GM23248 (cell line): ENCODE data around the gene KDM2B. TPM values are rescaled to one million over a fixed set of nuclear protein-coding genes. Genes with fewer than 3 reads are reported as not detected.
A peak's percentile ranks its signal among the peaks of the same experiment; 100 is the strongest.

Source experiments
- DNase-seq: peaks from one replicate; pipeline ENCODE4 v3.0.0-alpha.2; 2015
- H2AFZ ChIP-seq: fragments of 200-600 bp; sonication (generic); 2 replicates; pipeline ENCODE4 v1.6.1; 2016; ENCODE audit warnings: antibody characterized with exemption
- H3F3A ChIP-seq: fragments of 200-600 bp; sonication (generic); 2 replicates; pipeline ENCODE4 v1.6.1; 2016; ENCODE audit warnings: mild to moderate bottlenecking, antibody characterized with exemption, mixed run types; ENCODE audit not compliant: insufficient read depth
- H3K27ac ChIP-seq: fragments of 200-600 bp; sonication (generic); 2 replicates; pipeline ENCODE4 v1.5.1; 2016; ENCODE audit warnings: mild to moderate bottlenecking
- H3K27me3 ChIP-seq: fragments of 200-600 bp; sonication (generic); replicated peaks from 2 replicates; pipeline ENCODE4 v1.6.1; 2016; ENCODE audit warnings: mild to moderate bottlenecking; ENCODE audit not compliant: insufficient read depth
- H3K36me3 ChIP-seq: fragments of 200-600 bp; sonication (generic); 2 replicates; pipeline ENCODE4 v1.6.1; 2016; ENCODE audit warnings: low read depth, mild to moderate bottlenecking
- H3K4me1 ChIP-seq: fragments of 200-600 bp; sonication (generic); 2 replicates; pipeline ENCODE4 v1.6.1; 2016; ENCODE audit warnings: mild to moderate bottlenecking; ENCODE audit not compliant: insufficient read depth
- H3K4me2 ChIP-seq: fragments of 200-600 bp; sonication (generic); one replicate; pipeline ENCODE4 v1.6.1; 2016; ENCODE audit warnings: mild to moderate bottlenecking; ENCODE audit not compliant: unreplicated experiment
- H3K4me3 ChIP-seq: fragments of 200-600 bp; sonication (generic); 2 replicates; pipeline ENCODE4 v1.5.1; 2016; ENCODE audit warnings: mild to moderate bottlenecking
- H3K79me2 ChIP-seq: fragments of 200-600 bp; sonication (generic); 2 replicates; pipeline ENCODE4 v1.6.1; 2016; ENCODE audit warnings: mild to moderate bottlenecking; ENCODE audit not compliant: insufficient read depth
- H3K9ac ChIP-seq: fragments of 200-600 bp; sonication (generic); 2 replicates; pipeline ENCODE4 v1.6.1; 2016; ENCODE audit warnings: mild to moderate bottlenecking
- H3K9me2 ChIP-seq: fragments of 200-600 bp; sonication (generic); 2 replicates; pipeline ENCODE4 v1.6.1; 2016; ENCODE audit warnings: mixed run types, mild to moderate bottlenecking, moderate library complexity; ENCODE audit not compliant: insufficient read depth
- H3K9me3 ChIP-seq: fragments of 200-600 bp; sonication (generic); one replicate; pipeline ENCODE4 v1.6.1; 2017; ENCODE audit warnings: low read depth
- H4K20me1 ChIP-seq: fragments of 200-600 bp; sonication (generic); 2 replicates; pipeline ENCODE4 v1.6.0; 2016; ENCODE audit not compliant: insufficient read depth
- EZH2 ChIP-seq: fragments of 200-600 bp; sonication (generic); IDR thresholded peaks from 2 replicates; pipeline ENCODE4 v1.6.1; 2018; ENCODE audit warnings: antibody characterized with exemption, mild to moderate bottlenecking; ENCODE audit not compliant: insufficient read depth, poor library complexity, severe bottlenecking
- EZH2phosphoT487 ChIP-seq: fragments of 200-600 bp; sonication (generic); IDR thresholded peaks from 2 replicates; pipeline ENCODE4 v1.6.1; 2018; ENCODE audit warnings: antibody characterized with exemption, moderate library complexity, mild to moderate bottlenecking, low read depth; ENCODE audit not compliant: insufficient read depth
- WGBS, 2 experiments: methylation state at CpG; one replicate each; pipeline ENCODE4 v1.1.6; 2015 to 2017; ENCODE audit warnings: low lambda C conversion rate in 2 of 2, low coverage in 1 of 2; ENCODE audit errors: missing lambda C conversion rate in 2 of 2; 5-methylcytosine and 5-hydroxymethylcytosine counted together
- in situ Hi-C: fragments of 300-500 bp; cut with MboI; formaldehyde crosslinking; loops from 2 replicates; pipeline ENCODE4 v1.15.0; 2020
- polyA plus RNA-seq: library from polyadenylated mRNA; unstranded; fragments of >200 nt; fragmentation: Nextera tagmentation; extraction: Ambion mirVana; gene quantifications from 2 replicates; pipeline ENCODE4 v1.2.1, GENCODE V29; 2016
- total RNA-seq: library from RNA; depleted of rRNA; stranded (reverse); fragments of >200 nt; shearing (Covaris generic); gene quantifications from 2 replicates; pipeline ENCODE4 v1.2.3, GENCODE V29; 2014

KDM2B gene
- total and polyA plus RNA-seq, 2 experiments from 2014 or later = 8.2 to 20.1 TPM

DNA sequence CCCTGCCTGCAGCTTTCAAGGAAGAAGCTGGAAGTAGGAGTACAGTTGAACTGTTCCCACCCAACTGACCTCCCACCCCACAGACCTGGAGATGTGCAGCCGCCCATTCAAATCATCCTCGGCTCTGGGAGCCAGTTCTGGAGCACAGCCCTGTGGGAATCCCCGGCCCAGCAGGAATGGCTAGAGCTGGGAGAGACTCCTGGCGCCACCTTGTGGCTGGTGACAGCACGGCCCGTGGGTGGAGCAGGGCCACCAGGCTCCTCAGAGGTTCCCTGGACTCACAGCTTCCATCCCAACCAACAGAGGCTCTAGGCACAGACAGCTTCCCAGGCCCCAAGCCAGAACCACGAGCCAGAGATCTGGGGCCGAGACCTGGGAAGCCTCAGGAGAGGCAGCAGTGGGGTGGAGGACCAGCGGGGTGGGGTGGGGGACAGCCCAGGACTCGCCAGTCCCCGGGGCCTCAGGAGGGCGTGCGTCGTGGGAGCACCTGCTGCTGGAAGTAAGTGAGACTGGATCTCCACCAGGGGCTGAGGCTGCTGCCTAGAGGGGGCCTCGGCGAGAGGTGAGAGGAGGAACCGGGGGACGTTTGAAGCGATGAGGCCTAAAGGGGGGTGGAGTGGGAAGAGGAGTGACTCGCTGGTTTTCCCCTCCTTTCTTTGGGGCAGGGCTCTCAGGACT, 137.5 kb downstream of the KDM2B start:
- Histone ChIP-seq H3K4me2 (no peak overlapping the region), H3K36me3 (0 out of 2 replicates have a peak, but pooled peaks cover 4% of the 10 kb centered on the region), H3K9me2 (no peaks in the 10 kb centered on the region), H3K9me3 (no peaks in the 10 kb centered on the region), H3K4me1 (peaks cover 7% of the 10 kb centered on the region; the same call in 1 of the 2 replicates), H4K20me1 (no peaks in the 10 kb centered on the region), H2AFZ (no peak overlapping the region), H3K27me3 (no peaks in the 10 kb centered on the region), H3F3A (no peaks in the 10 kb centered on the region), H3K4me3 (no peak overlapping the region), H3K9ac (no peak overlapping the region), H3K27ac (no peak overlapping the region), H3K79me2 (peaks cover 6% of the 10 kb centered on the region)
- in situ Hi-C loops = loop anchor here (25.0 kb wide), 1 partner anchor 106 kb away; no protein-coding TSS in a partner anchor
- WGBS, 2 experiments = 42 to 59% methylated on average over 10 to 19 of the region's 20 CpGs
- DNase-seq = peak; percentile 86
- TF ChIP-seq EZH2phosphoT487 = no peak
- TF ChIP-seq EZH2 = no peak

DNA sequence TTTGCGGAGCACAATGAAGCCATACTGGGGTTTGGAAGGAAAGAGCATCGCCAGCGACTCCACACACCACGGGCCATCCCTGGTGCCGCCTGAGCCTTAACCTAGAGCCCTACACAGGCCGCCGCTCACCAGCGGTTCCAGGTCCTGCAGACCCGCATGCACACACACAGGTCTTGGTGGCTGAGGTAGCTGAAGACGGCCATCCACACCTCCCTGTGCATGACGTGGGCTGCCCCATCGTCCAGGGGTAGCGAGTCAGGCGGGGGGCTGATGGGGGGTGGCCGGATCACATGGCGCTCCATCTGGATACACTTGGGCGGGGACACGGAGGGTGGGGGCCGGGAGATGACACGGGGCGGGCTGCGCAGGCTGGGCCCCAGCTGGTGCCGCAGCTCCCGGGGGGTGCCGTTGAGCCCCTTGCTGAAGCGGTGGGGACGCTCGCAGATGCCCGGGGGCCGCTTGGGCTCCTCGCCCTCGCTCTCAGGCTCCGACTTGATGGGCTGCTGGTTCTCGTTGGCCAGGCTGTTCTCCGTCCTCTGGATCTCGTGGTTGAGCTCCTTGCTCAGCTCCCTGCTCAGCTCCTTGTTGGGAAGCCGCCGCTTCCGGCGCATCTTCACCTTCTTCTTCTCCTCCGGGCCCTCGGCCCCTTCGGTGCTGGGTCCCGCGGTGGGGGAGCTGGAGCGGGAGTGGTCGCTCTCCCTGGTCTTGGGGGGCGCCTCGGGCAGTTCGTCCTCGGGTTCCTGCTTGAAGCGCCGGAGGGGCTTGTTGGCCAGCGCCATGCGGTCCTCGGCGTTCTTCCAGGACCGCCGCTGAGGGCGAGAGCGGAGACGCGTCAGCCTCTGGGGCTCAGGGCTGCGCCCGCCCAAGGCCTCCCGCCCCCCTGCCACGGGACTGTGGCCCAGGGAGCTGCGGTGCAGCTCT, 138.5 kb downstream of the KDM2B start:
- H3K27ac ChIP-seq = no peak overlapping the region
- no peaks in the 10 kb centered on the region for H3F3A ChIP-seq
- H3K9me3 ChIP-seq = no peaks in the 10 kb centered on the region
- no peak overlapping the region for H3K9ac ChIP-seq
- no peaks in the 10 kb centered on the region for H3K27me3 ChIP-seq
- H2AFZ ChIP-seq = no peak overlapping the region
- 92 to 94% methylated on average over 36 to 68 of the region's 68 CpGs for WGBS, 2 experiments
- H3K4me1 ChIP-seq = peaks cover 7% of the 10 kb centered on the region; the same call in 1 of the 2 replicates
- H3K4me3 ChIP-seq = no peak overlapping the region
- no peak overlapping the region for H3K4me2 ChIP-seq
- H3K36me3 ChIP-seq = 0 out of 2 replicates have a peak, but pooled peaks cover 4% of the 10 kb centered on the region
- H3K79me2 ChIP-seq = peaks cover 5% of the 10 kb centered on the region
- in situ Hi-C loops = loop anchor here (25.0 kb wide), 1 partner anchor 105 kb away; no protein-coding TSS in a partner anchor
- H4K20me1 ChIP-seq = no peaks in the 10 kb centered on the region
- no peak for TF ChIP-seq EZH2phosphoT487
- no peak for TF ChIP-seq EZH2
- no peaks in the 10 kb centered on the region for H3K9me2 ChIP-seq
- no peak for DNase-seq

DNA sequence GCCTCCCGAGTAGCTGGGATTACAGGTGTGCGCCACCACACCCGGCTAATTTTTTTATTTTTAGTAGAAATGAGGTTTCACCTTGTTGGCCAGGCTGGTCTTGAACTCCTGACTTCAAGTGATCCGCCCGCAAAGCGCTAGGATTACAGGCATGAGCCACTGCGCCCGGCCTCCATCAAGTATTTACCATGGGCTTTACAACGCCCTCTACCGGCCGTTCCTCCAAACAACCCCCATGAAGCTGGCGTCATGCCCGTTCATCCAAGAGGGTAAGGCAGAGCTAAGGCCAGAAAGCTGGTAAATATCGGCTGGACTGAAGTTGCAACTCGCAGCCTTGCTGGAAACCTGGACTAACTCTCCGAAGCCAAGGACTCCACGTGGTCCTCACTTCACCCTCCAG, 139.3 kb downstream of the KDM2B start:
- in situ Hi-C loops = loop anchor here (25.0 kb wide), 1 partner anchor 104 kb away; no protein-coding TSS in a partner anchor

DNA sequence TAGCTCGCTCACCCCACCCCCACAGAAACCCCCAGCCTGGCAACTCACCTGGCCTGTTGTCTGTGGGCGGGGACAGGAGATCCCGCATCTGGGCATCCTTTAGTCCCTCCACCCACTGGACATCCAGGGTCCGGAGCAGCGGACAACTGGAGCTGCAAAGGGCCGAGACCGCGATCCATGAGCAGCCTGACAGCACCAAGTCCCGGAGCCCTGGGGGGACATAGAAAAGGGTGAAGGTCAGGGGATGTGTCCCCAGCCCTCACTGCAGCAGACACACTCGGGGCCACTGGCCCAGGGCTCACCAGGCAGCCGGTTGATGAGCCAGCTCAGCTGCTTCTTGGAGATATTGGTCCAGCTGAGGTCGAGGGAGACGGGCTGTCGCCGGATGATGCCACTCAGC, 140.1 kb downstream of the KDM2B start:
- H2AFZ ChIP-seq = no peak overlapping the region
- in situ Hi-C loops = loop anchor here (25.0 kb wide), 1 partner anchor 103 kb away; no protein-coding TSS in a partner anchor
- no peaks in the 10 kb centered on the region for H4K20me1 ChIP-seq
- no peaks in the 10 kb centered on the region for H3K27me3 ChIP-seq
- H3F3A ChIP-seq = peaks cover 4% of the 10 kb centered on the region; the same call in 1 of the 2 replicates
- TF ChIP-seq EZH2phosphoT487 (no peak), EZH2 (no peak)
- WGBS, 2 experiments = 92 to 95% methylated on average over 13 to 15 of the region's 15 CpGs
- no peaks in the 10 kb centered on the region for H3K79me2 ChIP-seq
- no peaks in the 10 kb centered on the region for H3K4me1 ChIP-seq
- H3K4me3 ChIP-seq = no peak overlapping the region
- no peak overlapping the region for H3K9ac ChIP-seq
- H3K27ac ChIP-seq = no peak overlapping the region
- H3K4me2 ChIP-seq = no peak overlapping the region
- no peaks in the 10 kb centered on the region for H3K9me2 ChIP-seq
- no peak for DNase-seq
- peaks cover 10% of the 10 kb centered on the region; the same call in 1 of the 2 replicates for H3K36me3 ChIP-seq
- H3K9me3 ChIP-seq = no peaks in the 10 kb centered on the region

More for the DNA sequence above, 139.3 kb downstream of the KDM2B start:
- no peak for DNase-seq
- Histone ChIP-seq H2AFZ (no peak overlapping the region), H3K36me3 (peaks cover 7% of the 10 kb centered on the region; the same call in 1 of the 2 replicates), H3K4me2 (no peak overlapping the region), H3K9me3 (no peaks in the 10 kb centered on the region), H3K9ac (no peak overlapping the region), H4K20me1 (no peaks in the 10 kb centered on the region), H3K79me2 (no peaks in the 10 kb centered on the region), H3K4me3 (no peak overlapping the region), H3K27me3 (no peaks in the 10 kb centered on the region), H3K27ac (no peak overlapping the region), H3F3A (peaks cover 4% of the 10 kb centered on the region; the same call in 1 of the 2 replicates), H3K9me2 (no peaks in the 10 kb centered on the region), H3K4me1 (peaks cover 2% of the 10 kb centered on the region; the same call in 1 of the 2 replicates)
- 95 to 97% methylated on average over 17 of the region's 17 CpGs for whole genome bisulfite sequencing, 2 experiments
- TF ChIP-seq EZH2phosphoT487 (no peak), EZH2 (no peak)
